Osteoblast (primary cell): ENCODE results near the gene ZNF814. TPM values are rescaled to one million over a fixed set of nuclear protein-coding genes. Genes with fewer than 3 reads are reported as not detected.

Source experiments
- DNase-seq: peaks from one replicate; pipeline ENCODE4 v3.0.0; 2011; ENCODE audit warnings: low spot score, mixed read lengths; ENCODE audit not compliant: insufficient read length; ENCODE audit errors: missing footprints
- H2AFZ ChIP-seq: 2 replicates; pipeline ENCODE4 v1.6.0; 2011; ENCODE audit warnings: mild to moderate bottlenecking, low read length
- H3K27ac ChIP-seq: 2 replicates; pipeline ENCODE4 v1.5.1; 2011; ENCODE audit warnings: mild to moderate bottlenecking, low read depth, low read length, moderate library complexity
- H3K27me3 ChIP-seq: 2 replicates; pipeline ENCODE4 v1.6.0; 2012; ENCODE audit warnings: mild to moderate bottlenecking, control low read depth, inconsistent platforms, low read length, moderate library complexity; ENCODE audit not compliant: insufficient read depth
- H3K36me3 ChIP-seq: 2 replicates; pipeline ENCODE4 v1.5.1; 2011; ENCODE audit warnings: mild to moderate bottlenecking, low read length, control low read depth, moderate library complexity; ENCODE audit not compliant: insufficient read depth
- H3K4me1 ChIP-seq: 2 replicates; pipeline ENCODE4 v1.5.1; 2011; ENCODE audit warnings: mild to moderate bottlenecking, low read length, control low read depth, moderate library complexity; ENCODE audit not compliant: insufficient read depth
- H3K4me2 ChIP-seq: 2 replicates; pipeline ENCODE4 v1.6.0; 2011; ENCODE audit warnings: mild to moderate bottlenecking, low read length; ENCODE audit not compliant: insufficient read depth
- H3K4me3 ChIP-seq: fragments of 200-600 bp; sonication (generic); 3 replicates; pipeline ENCODE4 v1.5.1; 2012; ENCODE audit warnings: mild to moderate bottlenecking, low read length, inconsistent platforms; ENCODE audit not compliant: insufficient read depth
- H3K79me2 ChIP-seq: 2 replicates; pipeline ENCODE4 v1.6.0; 2012; ENCODE audit warnings: mild to moderate bottlenecking, low read length, control low read depth, inconsistent platforms; ENCODE audit not compliant: insufficient read depth
- H3K9me3 ChIP-seq: 2 replicates; pipeline ENCODE4 v1.5.1; 2011; ENCODE audit warnings: low read depth, low read length, control low read depth
- H4K20me1 ChIP-seq: 2 replicates; pipeline ENCODE4 v1.6.0; 2012; ENCODE audit warnings: mild to moderate bottlenecking, low read length, control low read depth; ENCODE audit not compliant: insufficient read depth
- total RNA-seq: library from RNA; depleted of rRNA; stranded (reverse); fragments of >200 nt; gene quantifications from 2 replicates; pipeline ENCODE4 v1.2.3, GENCODE V29; 2012
- TF ChIP-seq, protein P1 (sequence below): IDR thresholded peaks from 2 replicates; pipeline ENCODE4 v1.5.1; 2011; ENCODE audit warnings: mild to moderate bottlenecking, low read depth, low read length, moderate library complexity; ENCODE audit errors: extremely low read depth

The ZNF814 gene
- total RNA-seq, 1 donor: 12.7 TPM

- Histone ChIP-seq H3K4me2 (peak overlapping the region; percentile 95), H3K4me1 (peaks cover 6% of the 10 kb centered on the region), H3K27me3 (no peaks in the 10 kb centered on the region), H3K9me3 (no peaks in the 10 kb centered on the region), H3K27ac (peak overlapping the region; percentile 94), H2AFZ (no peak overlapping the region), H3K79me2 (peaks cover 60% of the 10 kb centered on the region), H4K20me1 (peaks cover 13% of the 10 kb centered on the region), H3K36me3 (peaks cover 4% of the 10 kb centered on the region), H3K4me3 (peak overlapping the region; percentile 99)
- TF ChIP-seq, protein P1, sequence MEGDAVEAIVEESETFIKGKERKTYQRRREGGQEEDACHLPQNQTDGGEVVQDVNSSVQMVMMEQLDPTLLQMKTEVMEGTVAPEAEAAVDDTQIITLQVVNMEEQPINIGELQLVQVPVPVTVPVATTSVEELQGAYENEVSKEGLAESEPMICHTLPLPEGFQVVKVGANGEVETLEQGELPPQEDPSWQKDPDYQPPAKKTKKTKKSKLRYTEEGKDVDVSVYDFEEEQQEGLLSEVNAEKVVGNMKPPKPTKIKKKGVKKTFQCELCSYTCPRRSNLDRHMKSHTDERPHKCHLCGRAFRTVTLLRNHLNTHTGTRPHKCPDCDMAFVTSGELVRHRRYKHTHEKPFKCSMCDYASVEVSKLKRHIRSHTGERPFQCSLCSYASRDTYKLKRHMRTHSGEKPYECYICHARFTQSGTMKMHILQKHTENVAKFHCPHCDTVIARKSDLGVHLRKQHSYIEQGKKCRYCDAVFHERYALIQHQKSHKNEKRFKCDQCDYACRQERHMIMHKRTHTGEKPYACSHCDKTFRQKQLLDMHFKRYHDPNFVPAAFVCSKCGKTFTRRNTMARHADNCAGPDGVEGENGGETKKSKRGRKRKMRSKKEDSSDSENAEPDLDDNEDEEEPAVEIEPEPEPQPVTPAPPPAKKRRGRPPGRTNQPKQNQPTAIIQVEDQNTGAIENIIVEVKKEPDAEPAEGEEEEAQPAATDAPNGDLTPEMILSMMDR: no peak
- DNase-seq: no peak
Observed at GRCh38 chr19:57820599-57820998, 68.2 kb downstream of the ZNF814 start.

DNA sequence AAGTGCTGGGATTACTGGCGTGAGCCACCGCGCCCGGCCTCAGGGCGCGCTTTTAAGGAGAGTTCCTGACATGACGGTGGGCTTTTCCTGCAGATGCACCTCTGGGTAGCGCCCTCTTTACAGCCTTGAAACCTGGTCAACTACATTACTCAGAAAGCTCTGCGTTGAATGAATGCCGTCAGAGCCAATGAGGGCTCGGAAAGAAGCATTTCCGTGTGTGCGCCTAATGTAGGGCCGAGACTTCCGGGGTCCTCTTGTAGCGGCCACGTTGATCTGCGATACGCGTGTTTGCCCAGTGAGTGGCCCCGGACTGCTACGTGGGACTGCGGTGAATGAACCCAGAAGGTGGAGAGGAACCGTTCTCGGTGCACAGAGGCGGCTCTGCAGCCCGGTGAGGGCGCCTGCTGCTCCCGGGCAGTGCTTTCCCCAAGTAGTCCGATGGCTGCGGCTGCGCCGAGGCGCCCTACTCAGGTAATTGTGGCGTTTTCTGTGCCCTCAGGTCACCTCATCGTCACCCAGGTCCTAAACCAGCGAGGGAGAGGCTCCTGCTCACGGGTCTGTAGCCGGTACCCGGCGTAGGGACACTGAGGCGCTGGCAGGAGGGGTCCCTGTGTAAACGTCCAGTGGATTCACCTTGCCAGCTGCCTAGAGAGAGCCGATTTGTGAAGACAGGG lies 69.2 kb downstream of the ZNF814 start:
- Histone ChIP-seq H3K9me3 (no peaks in the 10 kb centered on the region), H3K4me3 (peak overlapping the region; percentile 99), H3K27me3 (no peaks in the 10 kb centered on the region), H3K36me3 (peaks cover 4% of the 10 kb centered on the region), H3K79me2 (peaks cover 51% of the 10 kb centered on the region), H3K27ac (peak overlapping the region; percentile 94), H4K20me1 (peaks cover 11% of the 10 kb centered on the region), H3K4me1 (peaks cover 6% of the 10 kb centered on the region), H2AFZ (peak overlapping the region; percentile 78), H3K4me2 (peak overlapping the region; percentile 95)
- DNase-seq: peak; percentile 98
- TF ChIP-seq, protein P1: no peak

GRCh38 chr19:57818378-57818777 lies 70.5 kb downstream of the ZNF814 start:
- H3K27me3 ChIP-seq: no peaks in the 10 kb centered on the region
- DNase-seq: no peak
- H4K20me1 ChIP-seq: peaks cover 5% of the 10 kb centered on the region
- peaks cover 46% of the 10 kb centered on the region for H3K79me2 ChIP-seq
- H2AFZ ChIP-seq: no peak overlapping the region
- H3K4me1 ChIP-seq: peaks cover 11% of the 10 kb centered on the region
- peaks cover 4% of the 10 kb centered on the region for H3K36me3 ChIP-seq
- H3K27ac ChIP-seq: no peak overlapping the region
- peak overlapping the region; percentile 95 for H3K4me2 ChIP-seq
- no peaks in the 10 kb centered on the region for H3K9me3 ChIP-seq
- TF ChIP-seq, protein P1: no peak
- H3K4me3 ChIP-seq: no peak overlapping the region

DNA sequence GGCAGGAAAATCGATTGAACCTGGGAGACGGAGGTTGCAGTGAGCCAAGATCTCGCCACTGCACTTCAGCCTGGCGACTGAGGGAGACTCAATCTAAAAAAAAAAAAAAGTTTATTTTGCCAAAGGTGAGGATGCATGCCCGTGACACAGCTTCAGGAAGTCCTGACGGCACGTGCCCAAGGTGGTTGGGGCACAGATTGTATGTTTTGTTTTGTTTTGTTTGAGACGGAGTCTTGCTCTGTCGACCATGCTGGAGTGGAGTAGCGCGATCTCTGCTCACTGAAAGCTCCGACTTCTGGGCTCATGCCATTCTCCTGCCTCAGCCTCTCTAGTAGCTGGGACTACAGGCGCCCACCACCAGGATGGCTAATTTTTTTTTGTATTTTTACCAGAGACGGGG lies 70.9 kb downstream of the ZNF814 start:
- Histone ChIP-seq H2AFZ (no peak overlapping the region), H3K27me3 (no peaks in the 10 kb centered on the region), H3K4me1 (peaks cover 11% of the 10 kb centered on the region), H4K20me1 (peaks cover 2% of the 10 kb centered on the region), H3K79me2 (peaks cover 44% of the 10 kb centered on the region), H3K27ac (no peak overlapping the region), H3K36me3 (peaks cover 4% of the 10 kb centered on the region), H3K4me2 (no peak overlapping the region), H3K4me3 (no peak overlapping the region), H3K9me3 (no peaks in the 10 kb centered on the region)
- no peak for DNase-seq
- TF ChIP-seq, protein P1: no peak
